Tibial artery (tissue), 4 donors: ENCODE measurements around the gene FBXL17.

ENCODE experiments used
- DNase-seq, 2 donors: peaks; one replicate each; pipeline ENCODE4 v3.0.0-alpha.2; 2019
- H3K27ac ChIP-seq, 2 donors: fragments of 200-600 bp; sonication (generic) in 1 of 2; 1 replicate in 1 of 2; 2 replicates in 1 of 2; pipeline ENCODE4 v1.5.1; 2018 to 2019; ENCODE audit warnings: mild to moderate bottlenecking in 1 of 2
- H3K27me3 ChIP-seq, 2 donors: fragments of 200-600 bp; sonication (generic) in 1 of 2; one replicate each; pipeline versions ENCODE4 v1.5.1 to v1.6.0; 2016 to 2019
- H3K36me3 ChIP-seq, 3 donors: fragments of 200-600 bp; sonication (generic) in 2 of 3; one replicate each; pipeline ENCODE4 v1.5.1; 2016 to 2019; ENCODE audit warnings: mild to moderate bottlenecking in 2 of 3
- H3K4me1 ChIP-seq, 4 donors: fragments of 200-600 bp; sonication (generic) in 2 of 4; 1 replicate in 3 of 4; 2 replicates in 1 of 4; pipeline ENCODE4 v1.5.1; 2016 to 2019
- H3K4me3 ChIP-seq, 2 donors: fragments of 200-600 bp; sonication (generic) in 1 of 2; 1 replicate in 1 of 2; 2 replicates in 1 of 2; pipeline ENCODE4 v1.5.1; 2018 to 2019; ENCODE audit warnings: mild to moderate bottlenecking in 2 of 2
- H3K9me3 ChIP-seq, 3 donors: fragments of 200-600 bp; sonication (generic) in 1 of 3; one replicate each; pipeline ENCODE4 v1.5.1; 2016 to 2019
- intact Hi-C: fragments of 100-400 bp; cut with DNase I; formaldehyde crosslinking; loops from one replicate; pipeline ENCODE4 v1.15.0; 2023; ENCODE audit warnings: low total_unique reads
- TF ChIP-seq, protein P1 (sequence below), 2 experiments: fragments of 200-600 bp in 1 of 2; fragments of 450-650 bp in 1 of 2; IDR thresholded peaks; one replicate each; pipeline ENCODE4 v1.5.1; 2017 to 2019; ENCODE audit warnings: antibody characterized with exemption in 2 of 2, mild to moderate bottlenecking in 1 of 2, moderate library complexity in 1 of 2

The FBXL17 gene

DNA sequence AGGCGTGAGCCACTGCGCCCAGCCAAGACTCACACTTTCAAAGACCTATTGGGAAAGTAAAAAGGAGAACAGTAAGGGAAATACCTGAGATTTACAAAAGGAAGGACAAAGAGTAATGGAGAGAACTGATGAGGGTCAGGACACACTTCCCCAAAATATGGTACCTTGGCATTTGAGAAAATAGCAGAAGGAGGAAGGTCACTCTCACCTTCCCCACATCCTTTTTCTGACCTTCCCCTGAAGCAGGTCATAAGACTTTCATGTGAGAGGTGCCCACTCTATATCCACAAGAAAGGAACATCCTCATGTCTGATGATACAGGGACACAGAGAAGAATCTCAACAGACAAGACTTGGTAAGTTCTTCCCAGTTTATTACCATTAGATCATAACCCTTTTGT lies 272.8 kb downstream of the FBXL17 start:
- Histone ChIP-seq H3K4me3 (no peak overlapping the region), H3K27ac (no peak overlapping the region)
- intact Hi-C loops: no loop called here

DNA sequence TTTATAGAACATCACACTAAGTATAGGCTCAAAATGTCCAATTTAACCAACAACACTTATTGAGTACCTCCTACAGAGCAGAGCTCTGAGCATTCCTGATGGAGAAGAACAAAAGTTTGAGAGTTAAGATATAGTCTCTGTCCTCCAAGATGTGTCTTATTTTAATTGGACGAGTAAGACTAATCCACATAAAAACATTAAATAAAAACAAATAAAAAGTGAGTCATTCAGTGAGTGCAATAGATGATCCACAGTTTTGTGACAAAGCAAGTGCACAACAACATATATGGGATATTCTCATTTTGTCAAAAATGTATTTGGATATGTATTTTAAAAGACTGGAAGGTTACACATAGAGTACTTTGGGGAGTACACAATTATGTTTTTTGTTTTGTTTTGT lies 277.4 kb downstream of the FBXL17 start:
- peaks cover 0 to 15% (median 7%) of the 10 kb centered on the region in 4 donors for H3K4me1 ChIP-seq
- no peaks in the 10 kb centered on the region for H3K9me3 ChIP-seq
- TF ChIP-seq, protein P1, sequence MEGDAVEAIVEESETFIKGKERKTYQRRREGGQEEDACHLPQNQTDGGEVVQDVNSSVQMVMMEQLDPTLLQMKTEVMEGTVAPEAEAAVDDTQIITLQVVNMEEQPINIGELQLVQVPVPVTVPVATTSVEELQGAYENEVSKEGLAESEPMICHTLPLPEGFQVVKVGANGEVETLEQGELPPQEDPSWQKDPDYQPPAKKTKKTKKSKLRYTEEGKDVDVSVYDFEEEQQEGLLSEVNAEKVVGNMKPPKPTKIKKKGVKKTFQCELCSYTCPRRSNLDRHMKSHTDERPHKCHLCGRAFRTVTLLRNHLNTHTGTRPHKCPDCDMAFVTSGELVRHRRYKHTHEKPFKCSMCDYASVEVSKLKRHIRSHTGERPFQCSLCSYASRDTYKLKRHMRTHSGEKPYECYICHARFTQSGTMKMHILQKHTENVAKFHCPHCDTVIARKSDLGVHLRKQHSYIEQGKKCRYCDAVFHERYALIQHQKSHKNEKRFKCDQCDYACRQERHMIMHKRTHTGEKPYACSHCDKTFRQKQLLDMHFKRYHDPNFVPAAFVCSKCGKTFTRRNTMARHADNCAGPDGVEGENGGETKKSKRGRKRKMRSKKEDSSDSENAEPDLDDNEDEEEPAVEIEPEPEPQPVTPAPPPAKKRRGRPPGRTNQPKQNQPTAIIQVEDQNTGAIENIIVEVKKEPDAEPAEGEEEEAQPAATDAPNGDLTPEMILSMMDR (IDR thresholded peaks at IDR 0.05): no peak
- peaks cover 0 to 5% (median 0%) of the 10 kb centered on the region in 3 donors for H3K36me3 ChIP-seq
- H3K27me3 ChIP-seq: no peaks in the 10 kb centered on the region
- DNase-seq: no peak
- no peak overlapping the region for H3K4me3 ChIP-seq
- intact Hi-C loops: no loop called here
- H3K27ac ChIP-seq: no peak overlapping the region

More for the DNA sequence above, 272.8 kb downstream of the FBXL17 start:
- H3K4me1 ChIP-seq: no peaks in the 10 kb centered on the region
- peaks cover 0 to 5% (median 0%) of the 10 kb centered on the region in 3 donors for H3K36me3 ChIP-seq
- no peak for DNase-seq
- peaks cover 0 to 3% (median 0%) of the 10 kb centered on the region in 3 donors for H3K9me3 ChIP-seq
- no peaks in the 10 kb centered on the region for H3K27me3 ChIP-seq
- TF ChIP-seq, protein P1 (IDR thresholded peaks at IDR 0.05): no peak

DNA sequence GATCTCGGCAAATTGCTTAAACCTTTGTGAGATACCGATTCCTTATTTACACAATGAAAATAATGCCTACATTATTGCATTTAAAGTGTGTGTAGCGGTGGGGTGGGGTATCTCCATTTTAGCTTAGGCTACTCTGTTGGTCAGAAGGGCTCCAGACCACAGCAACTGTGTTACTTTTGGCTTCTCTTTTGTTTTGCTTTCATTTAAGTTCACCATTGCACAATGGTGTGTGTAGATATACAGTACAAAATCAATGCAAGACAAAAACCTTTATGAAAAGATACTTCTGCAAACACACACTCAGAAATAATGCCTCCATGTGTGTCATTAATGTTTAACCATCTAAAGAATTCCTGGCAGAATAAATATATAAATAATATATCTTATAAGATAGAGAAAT lies 279.4 kb downstream of the FBXL17 start:
- H3K9me3 ChIP-seq: no peaks in the 10 kb centered on the region
- peaks cover 0 to 5% (median 0%) of the 10 kb centered on the region in 3 donors for H3K36me3 ChIP-seq
- TF ChIP-seq, protein P1 (IDR thresholded peaks at IDR 0.05): no peak
- intact Hi-C loops: no loop called here
- H3K4me3 ChIP-seq: no peak overlapping the region
- H3K4me1 ChIP-seq: peaks cover 0 to 15% (median 7%) of the 10 kb centered on the region in 4 donors
- no peaks in the 10 kb centered on the region for H3K27me3 ChIP-seq
- no peak overlapping the region for H3K27ac ChIP-seq
- DNase-seq: no peak

DNA sequence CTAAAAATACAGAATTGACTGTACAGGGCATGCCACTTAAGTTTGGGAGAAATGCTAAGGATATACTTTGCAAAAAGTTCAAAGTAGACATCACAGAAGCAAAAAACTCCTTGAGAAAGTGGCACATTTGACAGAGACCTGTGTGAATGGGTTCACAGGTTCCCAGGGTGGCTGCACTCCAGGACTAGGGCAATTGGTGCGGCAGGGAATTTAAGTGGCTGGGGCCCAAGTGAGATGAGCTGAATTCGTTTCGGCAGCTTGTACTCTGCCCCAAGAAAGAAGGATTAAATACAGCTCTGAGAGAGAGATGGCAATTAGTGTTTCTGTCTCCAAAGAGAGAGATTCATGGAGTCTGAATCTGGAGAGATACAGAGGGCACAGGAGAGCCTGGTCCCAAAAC lies 280.1 kb downstream of the FBXL17 start:
- peaks cover 0 to 15% (median 7%) of the 10 kb centered on the region in 4 donors for H3K4me1 ChIP-seq
- H3K9me3 ChIP-seq: no peaks in the 10 kb centered on the region
- TF ChIP-seq, protein P1 (IDR thresholded peaks at IDR 0.05): no peak
- H3K27me3 ChIP-seq: no peaks in the 10 kb centered on the region
- peaks cover 0 to 5% (median 0%) of the 10 kb centered on the region in 3 donors for H3K36me3 ChIP-seq
- no peak for DNase-seq
- H3K4me3 ChIP-seq: no peak overlapping the region
- no peak overlapping the region for H3K27ac ChIP-seq
- intact Hi-C loops: no loop called here

DNA sequence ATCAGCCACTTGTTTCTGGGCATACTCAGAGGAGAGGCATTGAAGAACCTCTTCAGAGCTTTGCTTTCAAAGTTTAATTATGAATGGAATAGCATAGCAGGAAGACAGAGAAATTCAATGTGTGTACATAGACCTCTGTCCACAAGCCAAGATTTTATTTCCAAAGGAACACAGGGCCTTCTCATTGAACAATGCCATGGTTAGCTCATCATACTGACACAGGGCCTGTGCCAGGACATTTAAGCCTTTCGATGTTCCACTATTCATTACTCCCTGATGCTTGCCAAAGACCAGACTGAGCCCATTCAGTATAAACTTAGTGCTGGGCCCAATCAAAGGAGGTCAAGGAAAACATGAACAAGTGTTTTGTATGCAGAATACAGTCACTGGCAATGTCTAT lies 280.8 kb downstream of the FBXL17 start:
- no peak overlapping the region for H3K4me3 ChIP-seq
- no peak for DNase-seq
- no peaks in the 10 kb centered on the region for H3K27me3 ChIP-seq
- peaks cover 0 to 5% (median 0%) of the 10 kb centered on the region in 3 donors for H3K36me3 ChIP-seq
- no peaks in the 10 kb centered on the region for H3K9me3 ChIP-seq
- intact Hi-C loops: no loop called here
- H3K4me1 ChIP-seq: peaks cover 0 to 15% (median 7%) of the 10 kb centered on the region in 4 donors
- TF ChIP-seq, protein P1 (IDR thresholded peaks at IDR 0.05): no peak
- no peak overlapping the region for H3K27ac ChIP-seq

DNA sequence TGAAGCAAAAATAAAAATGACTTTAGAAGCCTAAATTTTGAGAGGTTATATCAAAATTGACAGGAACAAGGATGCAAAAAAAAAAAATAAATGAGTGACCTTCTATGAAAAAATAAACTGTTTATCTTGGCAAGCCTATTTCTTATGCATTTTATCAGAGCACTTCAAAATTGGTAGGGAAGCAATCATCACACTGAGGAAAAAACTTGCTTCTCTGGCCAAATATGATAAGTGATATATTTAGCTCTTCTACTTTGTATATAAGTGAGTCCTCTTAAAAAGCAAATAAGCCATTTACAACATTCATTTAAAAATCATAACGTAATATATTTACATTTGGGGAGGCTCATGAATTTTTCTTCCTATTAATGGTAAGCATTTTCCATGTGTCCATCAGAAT lies 287.1 kb downstream of the FBXL17 start:
- intact Hi-C loops: no loop called here
- no peak for DNase-seq

More for the DNA sequence above, 287.1 kb downstream of the FBXL17 start:
- TF ChIP-seq, protein P1 (IDR thresholded peaks at IDR 0.05): no peak
- peaks cover 0 to 12% (median 0%) of the 10 kb centered on the region in 4 donors for H3K4me1 ChIP-seq
- H3K36me3 ChIP-seq: no peaks in the 10 kb centered on the region
- H3K9me3 ChIP-seq: no peaks in the 10 kb centered on the region
- H3K27ac ChIP-seq: no peak overlapping the region
- H3K4me3 ChIP-seq: no peak overlapping the region
- no peaks in the 10 kb centered on the region for H3K27me3 ChIP-seq
